ENCODE results near the gene SF3B6. TPM values are rescaled to one million over a fixed set of nuclear protein-coding genes. Genes with fewer than 3 reads are reported as not detected.

The SF3B6 gene
- total RNA-seq, 1 donor from 2014 or later, result 89.5 TPM

DNA sequence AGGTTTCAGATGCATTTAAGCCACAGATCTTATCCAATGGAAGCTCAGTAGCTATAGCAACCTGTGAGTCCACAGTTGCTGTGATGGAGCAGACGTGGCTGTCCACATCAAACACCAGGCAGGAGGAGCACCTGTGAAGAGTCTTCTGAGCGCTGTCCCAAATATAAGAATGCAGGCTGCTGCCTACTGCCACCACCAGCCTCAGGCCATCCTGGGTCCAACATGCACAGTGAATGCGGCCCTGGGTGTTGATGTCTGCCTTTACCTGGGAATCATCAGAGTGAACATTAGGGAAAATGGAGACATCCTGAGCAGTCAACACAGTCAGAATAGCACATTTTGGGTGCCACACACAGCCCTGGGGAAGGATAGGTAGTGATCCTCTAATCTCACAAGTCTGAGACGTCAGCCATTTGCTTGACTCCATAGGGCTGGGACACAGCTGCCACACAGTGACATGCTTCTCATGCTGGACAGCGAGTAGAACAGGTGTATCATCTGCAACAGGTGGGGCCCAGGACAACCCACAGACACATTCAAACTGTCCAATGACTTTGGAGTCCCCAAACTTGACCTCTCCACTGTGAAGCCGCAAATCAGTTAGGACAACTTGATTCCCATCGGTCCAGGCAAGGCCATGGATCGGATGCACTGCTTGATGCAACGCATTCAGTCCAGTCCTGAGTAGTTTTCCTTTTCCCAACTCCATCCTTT lies 37.2 kb downstream of the SF3B6 start:
- TF ChIP-seq, protein P1, sequence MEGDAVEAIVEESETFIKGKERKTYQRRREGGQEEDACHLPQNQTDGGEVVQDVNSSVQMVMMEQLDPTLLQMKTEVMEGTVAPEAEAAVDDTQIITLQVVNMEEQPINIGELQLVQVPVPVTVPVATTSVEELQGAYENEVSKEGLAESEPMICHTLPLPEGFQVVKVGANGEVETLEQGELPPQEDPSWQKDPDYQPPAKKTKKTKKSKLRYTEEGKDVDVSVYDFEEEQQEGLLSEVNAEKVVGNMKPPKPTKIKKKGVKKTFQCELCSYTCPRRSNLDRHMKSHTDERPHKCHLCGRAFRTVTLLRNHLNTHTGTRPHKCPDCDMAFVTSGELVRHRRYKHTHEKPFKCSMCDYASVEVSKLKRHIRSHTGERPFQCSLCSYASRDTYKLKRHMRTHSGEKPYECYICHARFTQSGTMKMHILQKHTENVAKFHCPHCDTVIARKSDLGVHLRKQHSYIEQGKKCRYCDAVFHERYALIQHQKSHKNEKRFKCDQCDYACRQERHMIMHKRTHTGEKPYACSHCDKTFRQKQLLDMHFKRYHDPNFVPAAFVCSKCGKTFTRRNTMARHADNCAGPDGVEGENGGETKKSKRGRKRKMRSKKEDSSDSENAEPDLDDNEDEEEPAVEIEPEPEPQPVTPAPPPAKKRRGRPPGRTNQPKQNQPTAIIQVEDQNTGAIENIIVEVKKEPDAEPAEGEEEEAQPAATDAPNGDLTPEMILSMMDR (IDR thresholded peaks at IDR 0.05), result no peak
- DNase-seq (ENCODE audit: extremely low spot score, unreplicated experiment), result no peak
- Mint-ChIP-seq H3K4me1 (ENCODE audit: unreplicated experiment) (peaks cover 9% of the 10 kb centered on the region), H3K27ac (ENCODE audit: unreplicated experiment) (no peak overlapping the region), H3K27me3 (ENCODE audit: unreplicated experiment) (no peaks in the 10 kb centered on the region), H3K4me3 (ENCODE audit: unreplicated experiment) (no peak overlapping the region), H3K9me3 (ENCODE audit: unreplicated experiment) (no peaks in the 10 kb centered on the region), H3K36me3 (ENCODE audit: unreplicated experiment) (peaks cover 16% of the 10 kb centered on the region)

DNA sequence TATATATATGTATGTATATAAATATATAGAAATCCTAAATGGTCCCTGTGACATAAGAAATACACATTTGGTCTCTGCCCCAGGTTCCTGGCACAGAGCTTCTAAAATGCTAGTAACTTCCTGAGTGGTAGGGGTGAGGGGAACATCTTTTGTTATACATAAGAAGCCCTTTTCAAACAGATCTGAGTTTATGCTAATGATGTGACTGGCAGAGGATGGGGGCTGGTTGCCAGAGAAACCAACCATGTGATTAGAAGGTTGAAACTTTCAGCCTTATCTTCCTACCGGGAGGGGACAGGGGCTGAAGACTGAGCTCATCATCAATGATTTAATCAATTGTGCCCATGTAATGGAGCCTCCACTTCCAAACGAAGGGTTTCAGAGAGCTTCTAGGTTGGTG lies 49.9 kb downstream of the SF3B6 start:
- TF ChIP-seq, protein P1 (IDR thresholded peaks at IDR 0.05), result no peak
- Mint-ChIP-seq H3K27ac (ENCODE audit: unreplicated experiment) (no peak overlapping the region), H3K36me3 (ENCODE audit: unreplicated experiment) (peaks cover 30% of the 10 kb centered on the region)

DNA sequence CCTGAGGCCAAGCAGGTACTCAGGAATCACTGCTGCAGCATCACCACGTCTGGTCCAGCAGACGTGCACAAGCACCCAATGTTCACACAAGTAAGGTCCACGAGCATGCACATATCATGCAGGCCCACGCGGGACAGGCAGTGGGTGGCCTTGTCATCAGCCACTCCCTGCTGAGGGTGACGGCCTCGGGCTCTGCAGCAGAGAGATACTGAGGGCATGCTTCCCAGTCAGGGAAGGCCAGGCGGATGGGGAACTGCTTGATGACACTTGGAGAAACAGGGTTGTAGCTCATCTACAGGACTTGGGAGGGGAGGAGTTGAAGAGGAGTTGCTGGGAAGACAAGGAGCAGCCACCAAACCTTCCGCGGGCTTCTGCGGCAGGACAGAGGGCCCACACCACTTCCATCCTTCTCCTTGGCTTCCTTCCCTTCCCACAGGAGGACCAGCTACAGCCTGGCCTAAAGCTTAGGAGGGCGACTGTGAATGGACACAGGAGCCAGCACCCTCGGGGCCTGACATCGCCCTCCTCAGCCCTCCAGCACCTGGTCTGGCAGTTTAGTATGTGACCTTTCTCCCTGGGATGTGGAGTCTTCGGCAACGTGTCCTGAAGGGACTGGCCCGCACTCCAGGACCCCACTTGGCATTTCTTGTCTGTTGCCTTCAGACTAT lies 51.0 kb downstream of the SF3B6 start:
- DNase-seq (ENCODE audit: extremely low spot score, unreplicated experiment), result no peak
- Mint-ChIP-seq H3K27ac (ENCODE audit: unreplicated experiment) (no peak overlapping the region), H3K27me3 (ENCODE audit: unreplicated experiment) (no peaks in the 10 kb centered on the region), H3K4me3 (ENCODE audit: unreplicated experiment) (no peak overlapping the region), H3K36me3 (ENCODE audit: unreplicated experiment) (peaks cover 24% of the 10 kb centered on the region), H3K9me3 (ENCODE audit: unreplicated experiment) (no peaks in the 10 kb centered on the region), H3K4me1 (ENCODE audit: unreplicated experiment) (peaks cover 2% of the 10 kb centered on the region)
- TF ChIP-seq, protein P1 (IDR thresholded peaks at IDR 0.05), result no peak

More for the DNA sequence above, 49.9 kb downstream of the SF3B6 start:
- Mint-ChIP-seq H3K9me3 (ENCODE audit: unreplicated experiment) (no peaks in the 10 kb centered on the region), H3K4me1 (ENCODE audit: unreplicated experiment) (peaks cover 4% of the 10 kb centered on the region), H3K4me3 (ENCODE audit: unreplicated experiment) (no peak overlapping the region), H3K27me3 (ENCODE audit: unreplicated experiment) (no peaks in the 10 kb centered on the region)
- no peak for DNase-seq (ENCODE audit: extremely low spot score, unreplicated experiment)

DNA sequence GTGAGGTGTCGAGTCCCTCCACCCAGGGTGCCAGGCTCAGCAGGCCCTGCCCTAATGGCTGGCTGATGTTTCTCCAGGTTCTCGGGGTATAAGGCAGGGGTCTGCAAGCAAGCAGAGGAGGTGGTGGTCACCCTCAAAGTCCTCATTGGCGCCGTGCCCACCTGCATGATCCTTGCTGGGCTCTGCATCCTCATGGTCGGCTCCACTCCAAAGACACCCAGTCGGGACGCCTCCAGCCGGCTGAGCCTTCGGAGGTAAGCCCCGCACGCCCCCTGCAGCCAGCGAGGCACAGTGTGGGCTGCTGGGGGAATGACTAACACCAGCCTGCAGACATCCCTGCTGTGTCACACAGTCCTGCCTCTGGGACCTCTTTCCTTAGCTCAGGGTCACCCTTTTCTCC lies 52.1 kb downstream of the SF3B6 start:
- Mint-ChIP-seq H3K9me3 (ENCODE audit: unreplicated experiment) (no peaks in the 10 kb centered on the region), H3K4me1 (ENCODE audit: unreplicated experiment) (peaks cover 2% of the 10 kb centered on the region), H3K36me3 (ENCODE audit: unreplicated experiment) (peaks cover 15% of the 10 kb centered on the region), H3K27ac (ENCODE audit: unreplicated experiment) (no peak overlapping the region), H3K27me3 (ENCODE audit: unreplicated experiment) (no peaks in the 10 kb centered on the region), H3K4me3 (ENCODE audit: unreplicated experiment) (no peak overlapping the region)
- DNase-seq (ENCODE audit: extremely low spot score, unreplicated experiment), result no peak
- TF ChIP-seq, protein P1 (IDR thresholded peaks at IDR 0.05), result no peak

DNA sequence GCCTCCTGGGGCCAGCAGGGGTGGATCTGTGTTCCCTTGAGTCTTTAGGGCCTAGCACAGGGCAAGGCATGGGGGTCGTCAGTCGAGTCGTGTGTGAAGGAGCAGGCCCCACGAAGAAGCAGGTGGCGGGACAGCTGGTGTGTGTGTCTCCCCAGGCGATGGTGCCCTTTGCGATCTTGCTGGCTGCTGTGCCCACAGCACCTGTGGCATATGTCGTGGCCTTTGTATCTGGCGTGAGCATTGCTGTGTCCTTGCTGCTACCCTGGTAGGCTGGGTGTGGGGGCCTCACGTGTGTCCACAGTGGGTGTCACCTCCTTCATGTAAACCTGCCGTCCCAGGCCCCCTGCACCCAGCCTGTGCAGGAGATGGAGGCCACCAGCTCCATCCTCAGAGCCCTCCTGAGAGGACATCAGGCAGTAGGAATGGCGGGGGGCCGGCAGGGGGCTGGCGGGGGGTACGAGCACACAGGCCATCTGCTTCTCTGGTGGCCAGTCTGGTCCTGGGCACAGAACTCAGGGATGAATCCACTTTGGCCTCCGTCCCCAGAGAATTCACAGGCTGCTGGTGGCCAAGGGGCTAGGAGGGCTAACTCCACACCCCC lies 53.1 kb downstream of the SF3B6 start:
- Mint-ChIP-seq H3K9me3 (ENCODE audit: unreplicated experiment) (no peaks in the 10 kb centered on the region), H3K27me3 (ENCODE audit: unreplicated experiment) (no peaks in the 10 kb centered on the region), H3K4me3 (ENCODE audit: unreplicated experiment) (no peak overlapping the region), H3K27ac (ENCODE audit: unreplicated experiment) (no peak overlapping the region), H3K4me1 (ENCODE audit: unreplicated experiment) (peaks cover 2% of the 10 kb centered on the region), H3K36me3 (ENCODE audit: unreplicated experiment) (peaks cover 12% of the 10 kb centered on the region)
- DNase-seq (ENCODE audit: extremely low spot score, unreplicated experiment), result no peak
- TF ChIP-seq, protein P1 (IDR thresholded peaks at IDR 0.05), result no peak

Measured in osteocyte (in vitro differentiated cells).